Measurements from ENCODE around the gene HPS4. TPM values are rescaled to one million over a fixed set of nuclear protein-coding genes. Genes with fewer than 3 reads are reported as not detected.

Gene HPS4
- total and polyA plus RNA-seq, 2 of the 8 experiments (the other 6 are each of a cell fraction or from before 2014, with no cell fraction given), result 28.0 to 35.2 TPM

GRCh38 chr22:26515931-26516330 lies 32.3 kb upstream of the HPS4 start (continued):
- TF ChIP-seq TAF7 (optimal IDR thresholded peaks at IDR 0.05; ENCODE audit: borderline replicate concordance, low read depth, low read length) (no peak), JUND (IDR thresholded peaks at IDR 0.05; ENCODE audit: low read length) (no peak), CBX5 (IDR thresholded peaks at IDR 0.05; ENCODE audit: low read depth, low read length) (no peak), ASH2L (IDR thresholded peaks at IDR 0.05; ENCODE audit: low read length) (no peak), EGR1 (IDR thresholded peaks at IDR 0.05; ENCODE audit: borderline replicate concordance, low read depth, low read length) (no peak), BACH1 (IDR thresholded peaks at IDR 0.05; ENCODE audit: low read length) (no peak), GABPA (IDR thresholded peaks at IDR 0.05; ENCODE audit: borderline replicate concordance, insufficient read depth, low read length) (no peak), SP2 (IDR thresholded peaks at IDR 0.05; ENCODE audit: low read length) (no peak)

Data from H1 (cell line).